ENCODE results near the gene EIF2D.
"Not testable (repeated sequence)": the region's sequence is repeated elsewhere in the genome, so short reads cannot be mapped to it uniquely, and the experiment has no call there.

The EIF2D gene

DNA sequence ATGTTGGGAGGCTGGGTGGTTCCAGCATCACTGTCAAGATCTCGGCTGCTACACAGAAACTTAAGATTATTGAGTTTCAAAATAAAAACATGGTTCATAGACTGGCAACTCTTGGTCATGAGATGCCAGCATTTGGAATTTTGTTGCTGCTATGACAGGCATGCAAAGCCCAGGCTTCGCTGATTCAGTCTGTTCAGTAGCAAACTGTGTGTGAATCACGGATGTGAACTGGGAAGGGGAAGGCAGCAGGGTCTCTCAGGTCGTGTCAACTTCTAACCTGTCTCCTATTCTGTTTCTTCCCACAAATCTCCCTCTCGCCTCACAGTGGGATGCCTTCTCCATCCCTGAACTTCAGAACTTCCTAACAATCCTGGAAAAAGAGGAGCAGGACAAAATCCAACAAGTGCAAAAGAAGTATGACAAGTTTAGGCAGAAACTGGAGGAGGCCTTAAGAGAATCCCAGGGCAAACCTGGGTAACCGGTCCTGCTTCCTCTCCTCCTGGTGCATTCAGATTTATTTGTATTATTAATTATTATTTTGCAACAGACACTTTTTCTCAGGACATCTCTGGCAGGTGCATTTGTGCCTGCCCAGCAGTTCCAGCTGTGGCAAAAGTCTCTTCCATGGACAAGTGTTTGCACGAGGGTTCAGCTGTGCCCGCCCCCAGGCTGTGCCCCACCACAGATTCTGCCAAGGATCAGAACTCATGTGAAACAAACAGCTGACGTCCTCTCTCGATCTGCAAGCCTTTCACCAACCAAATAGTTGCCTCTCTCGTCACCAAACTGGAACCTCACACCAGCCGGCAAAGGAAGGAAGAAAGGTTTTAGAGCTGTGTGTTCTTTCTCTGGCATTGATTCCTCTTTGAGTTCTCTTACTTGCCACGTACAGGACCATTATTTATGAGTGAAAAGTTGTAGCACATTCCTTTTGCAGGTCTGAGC is 25.5 kb downstream of the EIF2D start:
- no peak for DNase-seq

GRCh38 chr1:206584683-206585082 is 27.6 kb downstream of the EIF2D start:
- DNase-seq: no peak

DNA sequence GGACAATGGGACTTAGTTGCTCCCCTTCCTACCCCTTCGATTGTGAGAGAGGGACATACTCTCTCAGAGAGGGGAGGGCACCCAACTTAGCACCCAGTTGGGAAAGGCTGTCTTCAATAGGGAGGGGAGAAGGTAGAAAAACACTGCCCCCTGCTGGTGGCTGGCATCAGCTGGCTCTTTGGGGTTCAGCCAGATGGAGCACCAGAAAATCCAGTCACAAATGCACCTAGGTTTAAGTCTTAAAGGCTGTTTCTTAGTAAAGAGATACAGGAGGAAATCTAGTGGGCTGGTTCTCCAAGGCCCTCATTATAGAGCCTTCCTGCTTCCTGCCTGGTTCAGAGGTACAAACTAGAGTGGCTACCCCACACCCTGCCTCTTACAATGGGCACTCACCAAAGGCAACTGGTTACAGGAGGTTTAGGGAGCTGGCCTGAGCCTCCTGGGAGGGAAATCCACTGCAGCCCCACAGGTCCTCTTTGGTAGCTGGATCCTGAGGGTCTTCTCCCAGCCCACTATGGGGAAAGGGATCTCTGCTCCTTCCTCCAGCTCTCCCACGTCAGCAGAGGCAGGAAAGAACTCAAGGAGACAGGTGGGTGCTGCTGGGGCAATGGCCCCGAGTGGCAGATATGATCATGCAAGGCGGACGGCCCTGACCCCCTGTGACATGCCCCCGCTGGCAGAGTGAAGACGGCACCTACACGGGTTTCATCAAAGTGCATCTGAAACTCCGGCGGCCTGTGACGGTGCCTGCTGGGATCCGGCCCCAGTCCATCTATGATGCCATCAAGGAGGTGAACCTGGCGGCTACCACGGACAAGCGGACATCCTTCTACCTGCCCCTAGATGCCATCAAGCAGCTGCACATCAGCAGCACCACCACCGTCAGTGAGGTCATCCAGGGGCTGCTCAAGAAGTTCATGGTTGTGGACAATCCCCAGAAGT is 28.3 kb downstream of the EIF2D start:
- DNase-seq: peak; percentile 85

- no peak for DNase-seq
These were observed 29.1 kb downstream of the EIF2D start for GRCh38 chr1:206582971-206583706.

DNA sequence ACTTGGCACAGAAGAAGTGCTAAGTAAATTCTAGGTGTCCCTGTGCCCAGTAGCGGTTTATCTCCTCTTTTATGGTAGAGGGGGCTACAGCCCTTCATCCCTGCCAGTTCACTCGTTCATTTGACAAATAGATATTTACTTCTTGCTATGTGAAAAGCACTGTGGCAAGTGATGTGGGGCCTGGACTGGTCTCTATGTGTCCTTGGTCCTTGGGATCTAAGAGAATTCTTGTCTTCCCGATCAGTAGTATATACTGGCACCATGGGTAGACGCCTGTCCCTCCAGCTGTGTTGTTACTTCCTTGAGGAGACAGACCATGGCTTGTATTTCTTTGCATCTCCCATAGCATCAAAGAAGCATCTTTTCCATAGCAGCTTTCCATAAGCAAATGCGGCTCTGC is 29.7 kb downstream of the EIF2D start:
- no peak for DNase-seq

- peak; percentile 89 for DNase-seq
These were observed 30.7 kb downstream of the EIF2D start for GRCh38 chr1:206581571-206581981.

- not testable (repeated sequence) for DNase-seq
These were observed 31.2 kb downstream of the EIF2D start for GRCh38 chr1:206581114-206581497.

DNA sequence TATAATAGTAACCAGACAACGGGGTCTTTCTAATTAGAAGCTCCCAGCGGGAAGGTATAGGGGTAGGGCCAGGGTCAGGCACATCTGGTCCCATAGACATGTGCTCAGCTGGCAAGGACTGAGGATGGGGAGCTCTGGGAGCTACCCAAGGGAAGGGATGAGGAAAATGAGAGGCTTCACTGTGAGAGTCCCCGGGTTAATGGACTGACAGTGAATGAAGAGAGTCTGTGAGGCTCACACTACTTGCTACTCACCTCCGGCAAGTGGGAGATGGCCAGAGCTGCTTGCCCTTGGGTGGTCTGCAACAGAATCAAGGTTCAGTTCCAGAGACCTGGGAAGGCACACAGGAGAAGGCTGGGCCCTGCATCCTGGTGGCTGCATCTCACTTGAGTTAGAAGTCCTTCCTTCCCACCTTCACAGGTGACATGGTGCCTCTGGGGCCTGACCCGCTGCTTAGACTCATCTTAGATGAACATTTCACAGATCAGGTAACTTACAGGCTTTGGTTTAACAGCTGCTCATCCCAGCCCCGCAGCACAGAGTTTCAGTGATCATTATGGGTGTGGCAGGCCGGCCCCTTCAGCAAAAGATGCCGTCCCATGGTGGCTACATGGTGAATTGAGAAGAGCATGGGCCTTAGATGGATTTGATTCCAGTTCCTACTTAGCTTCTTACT is 31.7 kb downstream of the EIF2D start:
- no peak for DNase-seq

DNA sequence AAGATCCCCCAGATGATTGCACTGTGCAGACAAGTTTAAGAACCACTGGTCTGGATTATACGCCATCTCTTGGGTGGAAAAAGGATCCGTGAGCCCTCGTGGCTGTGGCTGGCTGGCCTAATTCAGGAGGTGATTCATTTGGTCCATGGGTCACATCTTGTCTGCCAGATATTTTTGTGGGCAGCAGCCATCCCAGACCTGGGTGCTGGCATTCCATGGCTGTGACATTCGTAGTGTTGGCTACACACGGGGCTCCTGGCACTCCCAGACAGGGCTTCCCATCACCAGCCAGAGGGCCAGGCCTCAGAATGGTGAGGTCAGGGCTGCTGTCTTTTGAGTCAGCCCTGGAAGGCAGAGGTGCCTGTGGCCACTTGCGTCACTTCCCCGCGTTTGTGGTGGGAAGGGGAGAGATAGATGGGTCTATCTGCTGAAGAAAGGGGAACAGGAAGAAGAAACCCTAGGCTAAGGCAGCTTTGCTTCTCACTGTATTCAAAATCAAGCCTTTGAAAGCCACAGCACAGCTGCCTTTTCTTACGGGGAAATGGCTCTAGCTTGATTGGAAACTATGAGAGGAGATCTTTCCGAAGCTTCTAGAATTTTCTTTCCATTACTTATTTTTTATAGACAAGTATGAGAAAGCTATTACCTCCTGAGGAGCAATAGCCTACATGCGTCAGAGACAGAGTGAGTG is 32.4 kb downstream of the EIF2D start:
- DNase-seq: peak; percentile 97

DNA sequence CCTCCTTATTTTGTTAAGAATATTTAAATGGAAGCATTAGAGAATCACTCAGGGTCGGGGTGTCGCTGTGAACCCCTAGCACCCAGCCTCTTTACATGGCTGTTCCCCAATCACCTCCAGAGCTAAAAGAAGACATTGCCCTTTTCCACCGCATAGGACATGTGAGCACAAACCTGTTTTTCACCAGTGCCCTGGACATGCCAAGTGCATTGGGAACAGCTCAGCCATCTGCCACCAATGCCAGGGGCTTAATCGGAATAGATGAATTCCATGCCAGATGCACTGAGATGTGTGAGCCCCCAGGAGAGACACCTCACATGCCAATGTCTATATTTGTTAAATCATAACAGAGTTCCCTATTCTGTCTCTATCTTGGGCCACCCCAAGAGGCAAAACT is 33.3 kb downstream of the EIF2D start:
- no peak for DNase-seq

GRCh38 chr1:206578068-206578977 is 33.9 kb downstream of the EIF2D start:
- peak; percentile 63 for DNase-seq

- DNase-seq: no peak
These were observed 34.6 kb downstream of the EIF2D start for GRCh38 chr1:206577626-206578025.

DNA sequence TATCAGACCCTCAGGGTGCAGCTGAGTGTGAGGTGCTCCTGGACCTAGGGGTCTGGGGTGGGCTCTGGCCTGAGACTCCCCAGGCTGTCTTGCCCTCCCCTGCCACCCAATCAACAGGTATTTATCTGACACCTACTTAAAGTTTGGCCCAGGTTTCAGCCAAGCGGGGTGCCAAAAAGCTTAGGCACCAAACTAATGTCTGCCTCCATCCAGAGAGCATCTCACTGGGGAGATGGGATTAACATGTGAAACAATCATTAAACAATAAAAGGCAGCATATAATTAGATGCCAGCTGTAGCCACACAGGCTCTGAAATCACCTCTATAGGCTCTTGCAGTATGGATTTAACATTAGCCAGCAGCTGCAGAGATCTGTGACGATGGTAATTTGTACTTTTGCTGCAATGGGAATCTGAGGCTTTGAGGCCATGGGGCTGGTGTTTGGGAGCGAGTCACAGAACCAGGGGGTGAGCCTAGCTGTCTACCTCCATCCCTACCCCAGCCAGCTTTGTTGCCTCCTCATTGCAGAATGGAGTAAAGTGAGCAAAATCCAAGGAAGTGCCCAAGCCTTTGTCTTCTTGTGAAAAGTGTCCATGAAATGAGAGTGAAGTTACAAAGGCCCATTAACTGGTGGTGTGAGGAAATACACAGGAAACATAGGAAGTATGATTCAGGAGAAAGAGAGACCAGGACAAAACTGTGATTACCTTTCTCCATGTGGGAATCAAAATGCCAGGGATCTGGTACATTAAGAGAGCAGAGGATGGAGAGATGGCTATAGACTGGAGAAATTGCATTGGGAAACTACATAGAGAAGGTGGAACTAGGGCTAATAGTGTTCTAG is 36.1 kb downstream of the EIF2D start:
- no peak for DNase-seq

- peak; percentile 96 for DNase-seq
These were observed 36.9 kb downstream of the EIF2D start for GRCh38 chr1:206575165-206575893.

GRCh38 chr1:206573762-206574161 is 38.5 kb downstream of the EIF2D start:
- no peak for DNase-seq

DNA sequence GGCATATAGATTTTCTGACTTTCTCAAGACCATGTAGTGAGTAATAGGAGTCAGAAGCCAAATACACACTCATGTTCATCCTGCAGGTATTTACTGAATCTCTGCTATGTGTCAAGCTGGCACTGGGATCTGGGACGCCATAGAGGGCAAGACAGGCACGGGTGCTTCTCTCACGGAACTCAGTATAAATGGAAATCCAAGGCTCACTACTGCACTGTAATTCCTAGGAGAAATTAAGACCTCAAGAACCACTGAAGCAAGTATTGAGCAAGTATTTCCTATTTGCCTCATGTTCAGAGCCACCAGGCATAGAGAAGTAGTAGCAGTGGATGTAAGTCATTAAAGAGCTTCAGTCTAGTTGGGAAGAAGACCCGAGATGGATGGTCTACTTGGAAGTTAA is 38.9 kb downstream of the EIF2D start:
- no peak for DNase-seq

GRCh38 chr1:206572835-206573234 is 39.4 kb downstream of the EIF2D start:
- no peak for DNase-seq

DNA sequence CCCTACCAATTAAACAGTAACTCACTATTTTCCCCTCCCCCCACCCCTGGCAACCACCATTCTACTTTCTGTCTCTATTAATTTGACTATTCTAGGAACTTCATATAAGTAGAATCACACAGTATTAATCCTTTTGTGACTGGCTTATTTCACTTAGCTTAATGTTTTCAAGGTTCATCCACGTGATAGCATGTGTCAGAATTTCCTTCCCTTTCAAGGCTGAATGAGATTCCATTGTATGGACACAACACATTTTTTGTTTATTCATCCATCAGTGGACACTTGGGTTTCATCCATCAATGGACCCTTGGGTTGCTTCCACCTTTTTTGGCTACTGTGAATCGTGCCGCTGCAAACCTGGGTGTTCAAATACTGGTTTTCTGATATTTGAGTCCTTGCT is 41.7 kb downstream of the EIF2D start:
- no peak for DNase-seq

DNA sequence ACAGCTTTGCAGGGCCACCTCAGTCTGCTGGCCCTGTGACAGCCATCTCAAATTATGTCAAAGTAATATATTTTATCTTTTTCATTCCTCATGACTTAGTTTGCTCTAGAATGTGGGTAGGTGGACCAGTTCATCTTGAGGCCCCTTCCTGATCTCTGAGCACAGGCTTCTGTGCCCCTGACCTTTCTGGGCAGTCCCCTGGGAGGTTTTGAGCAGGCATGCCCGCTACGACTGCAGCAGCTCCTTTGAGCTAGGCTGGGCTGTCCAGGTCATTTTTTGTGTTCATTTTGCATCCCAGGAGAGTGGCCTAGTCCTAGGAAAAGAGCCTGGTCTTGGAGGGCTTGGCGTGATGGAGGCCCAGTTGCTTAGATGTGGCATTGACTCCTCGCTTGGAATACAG is 42.7 kb downstream of the EIF2D start:
- DNase-seq: no peak
